ELF-1 (cell line): ENCODE data around the gene TRPC3.
A peak's percentile ranks its signal among the peaks of the same experiment; 100 is the strongest.
"Not testable (repeated sequence)": the region's sequence is repeated elsewhere in the genome, so short reads cannot be mapped to it uniquely, and the experiment has no call there.

Source experiments
- DNase-seq: peaks from one replicate; pipeline ENCODE4 v3.0.0-alpha.2; 2016; ENCODE audit warnings: low read depth, low spot score

The TRPC3 gene

GRCh38 chr4:121950212-121950679, 1.6 kb downstream of the TRPC3 start:
- peak; percentile 94 for DNase-seq

GRCh38 chr4:121946644-121947043, 5.2 kb downstream of the TRPC3 start:
- DNase-seq: no peak

- peak; percentile 58 for DNase-seq
These were observed 7.9 kb downstream of the TRPC3 start for GRCh38 chr4:121943941-121944340.

GRCh38 chr4:121939690-121940089, 12.2 kb downstream of the TRPC3 start:
- peak; percentile 26 for DNase-seq

- no peak for DNase-seq
These were observed 13.4 kb downstream of the TRPC3 start for GRCh38 chr4:121938282-121939092.

- no peak for DNase-seq
These were observed 15.8 kb downstream of the TRPC3 start for GRCh38 chr4:121936101-121936500.

GRCh38 chr4:121934635-121935034, 17.2 kb downstream of the TRPC3 start:
- DNase-seq: no peak

GRCh38 chr4:121932212-121932974, 19.5 kb downstream of the TRPC3 start:
- DNase-seq: no peak

GRCh38 chr4:121930304-121930703, 21.6 kb downstream of the TRPC3 start:
- DNase-seq: no peak

- DNase-seq: no peak
These were observed 23.9 kb downstream of the TRPC3 start for GRCh38 chr4:121927948-121928347.

GRCh38 chr4:121926490-121926889, 25.4 kb downstream of the TRPC3 start:
- not testable (repeated sequence) for DNase-seq

- no peak for DNase-seq
These were observed 28.6 kb downstream of the TRPC3 start for GRCh38 chr4:121923306-121923705.

- DNase-seq: no peak
These were observed 38.2 kb downstream of the TRPC3 start for GRCh38 chr4:121913667-121914066.

- DNase-seq: no peak
These were observed 43.5 kb downstream of the TRPC3 start for GRCh38 chr4:121908346-121908745.

GRCh38 chr4:121900132-121900983, 51.5 kb downstream of the TRPC3 start:
- peak; percentile 58 for DNase-seq

- DNase-seq: no peak
These were observed 53.7 kb downstream of the TRPC3 start for GRCh38 chr4:121898150-121898549.

- DNase-seq: no peak
These were observed 63.7 kb downstream of the TRPC3 start for GRCh38 chr4:121888134-121888533.

- DNase-seq: no peak
These were observed 66.7 kb downstream of the TRPC3 start for GRCh38 chr4:121885115-121885514.

- DNase-seq: no peak
These were observed 70.7 kb downstream of the TRPC3 start for GRCh38 chr4:121881158-121881557.

GRCh38 chr4:121879135-121879534, 72.7 kb downstream of the TRPC3 start:
- no peak for DNase-seq

GRCh38 chr4:121877041-121877773, 74.7 kb downstream of the TRPC3 start:
- no peak for DNase-seq
